Stimulated activated CD8-positive, alpha-beta memory T cell treated with anti-CD3 and anti-CD28 coated beads, Interleukin-4, amount 100 ng/mL, for 4 hours (primary cell): Measurements from ENCODE around the gene LARP4B.
"Not testable (repeated sequence)": the region's sequence is repeated elsewhere in the genome, so short reads cannot be mapped to it uniquely, and the experiment has no call there.

Experiments used
- DNase-seq, 2 donors: peaks; one replicate each; pipeline ENCODE4 v3.0.0-alpha.2; 2020; ENCODE audit warnings: low read depth in 2 of 2, low spot score in 1 of 2

Gene LARP4B

DNA sequence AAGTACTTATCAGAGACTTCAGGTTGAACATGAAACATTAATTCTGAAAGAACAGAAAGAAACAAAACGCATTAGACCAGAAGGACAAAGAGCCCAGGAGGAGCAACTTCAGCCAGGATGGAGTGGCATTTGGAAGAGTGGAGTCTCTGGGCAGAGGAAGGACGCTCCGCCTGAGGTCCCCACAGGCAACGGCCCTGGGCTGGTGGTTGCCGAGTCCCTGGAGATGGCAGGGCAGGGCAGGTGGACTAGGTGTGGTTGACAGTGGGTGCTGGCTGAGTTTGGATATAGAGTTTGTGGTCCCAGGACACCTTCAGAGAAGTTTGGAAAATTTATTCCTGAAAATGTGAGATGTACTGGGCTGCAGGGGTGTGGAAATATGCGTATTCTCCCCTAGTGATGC is 27.4 kb upstream of the LARP4B start:
- DNase-seq, result no peak

DNA sequence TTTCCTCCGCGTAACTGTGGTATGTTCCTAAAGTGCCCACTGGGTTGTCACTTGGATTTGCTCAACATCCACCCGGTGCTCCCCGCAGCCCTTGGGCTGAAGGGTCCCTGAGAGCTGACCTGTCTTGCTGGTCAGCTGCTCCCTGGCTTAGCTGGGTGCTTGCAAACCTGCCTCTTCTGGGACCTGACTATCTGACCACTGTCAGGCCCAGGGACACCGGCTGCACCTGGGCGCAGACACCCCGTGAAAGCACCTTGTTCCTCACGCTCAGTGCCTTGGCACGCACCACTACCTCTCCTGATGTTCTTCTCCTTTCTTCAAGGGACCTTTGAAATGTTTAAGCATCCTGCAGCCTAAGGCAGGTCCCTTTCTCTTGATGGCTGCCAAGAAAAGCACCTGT is 26.6 kb upstream of the LARP4B start:
- DNase-seq, result no peak

DNA sequence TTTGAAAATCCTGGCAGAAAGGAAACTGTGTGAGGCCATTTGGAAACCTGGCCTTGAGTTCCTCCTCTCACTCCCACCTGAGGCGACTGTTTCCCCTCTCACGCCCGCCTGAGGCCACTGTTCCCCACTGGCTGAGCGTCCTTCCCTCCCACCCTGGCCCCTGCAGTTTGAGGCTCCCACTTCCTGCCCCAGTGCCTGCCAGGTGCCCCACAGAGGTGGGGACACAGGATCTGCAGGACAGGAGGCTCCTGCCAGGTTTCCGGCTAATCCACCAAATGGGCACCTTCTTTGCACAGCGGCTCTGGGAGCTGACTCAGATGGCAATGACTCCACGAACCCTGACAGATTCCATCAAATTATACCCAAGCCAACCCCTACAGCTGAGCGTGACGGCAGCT is 24.3 kb upstream of the LARP4B start:
- no peak for DNase-seq

DNA sequence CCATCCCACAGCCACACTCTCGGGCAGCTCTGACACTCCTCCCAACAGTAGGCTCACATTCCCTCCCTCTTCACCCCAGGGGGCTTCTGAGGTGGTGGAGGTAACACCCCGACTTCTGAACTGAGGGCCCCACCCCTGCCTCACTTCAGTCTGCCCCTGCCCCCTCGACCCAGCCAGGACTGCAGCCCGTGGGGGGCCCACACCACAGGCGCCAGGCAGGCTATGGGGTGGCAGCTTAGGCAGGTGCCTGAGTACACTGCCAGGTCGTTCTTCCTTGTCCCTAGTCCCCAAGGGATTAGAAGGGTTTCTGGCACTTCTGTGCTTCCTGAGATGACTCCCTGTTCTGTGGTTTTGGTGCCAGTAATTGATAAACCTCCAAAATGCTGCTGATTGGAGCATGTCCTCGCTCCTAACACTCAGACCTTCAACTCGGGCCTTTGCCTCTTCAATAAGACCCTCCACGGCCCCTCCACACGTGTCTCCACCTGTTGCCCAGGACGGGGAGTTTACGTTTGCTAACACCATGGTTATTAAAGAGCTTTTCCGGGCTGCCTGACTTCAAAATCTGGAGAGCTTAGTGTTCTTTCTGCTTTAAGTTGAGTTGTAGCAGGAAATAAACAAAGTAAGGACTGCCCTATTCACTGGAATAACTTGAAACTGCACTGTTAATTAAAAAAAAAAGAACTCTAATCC is 23.8 kb upstream of the LARP4B start:
- DNase-seq, result no peak

DNA sequence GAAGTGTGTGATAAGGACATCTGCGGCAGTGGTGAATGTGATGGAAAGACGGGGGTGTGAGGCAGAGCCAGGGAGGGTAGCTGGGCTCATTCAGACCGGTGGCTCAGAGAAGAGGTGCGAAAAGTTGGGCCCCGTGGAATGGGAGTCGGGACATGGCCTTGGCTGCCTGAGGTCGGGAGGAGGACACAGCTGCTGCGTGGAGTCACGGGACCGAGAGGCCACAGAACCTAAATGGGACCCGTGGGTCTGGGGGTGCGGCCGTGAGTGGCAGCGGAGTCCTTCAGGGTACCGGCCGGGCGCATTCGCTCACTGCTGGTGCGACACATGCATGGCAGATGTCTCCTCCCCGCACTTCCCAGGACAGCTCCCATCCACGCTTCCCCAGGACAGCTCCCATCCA is 22.9 kb upstream of the LARP4B start:
- DNase-seq, result no peak

DNA sequence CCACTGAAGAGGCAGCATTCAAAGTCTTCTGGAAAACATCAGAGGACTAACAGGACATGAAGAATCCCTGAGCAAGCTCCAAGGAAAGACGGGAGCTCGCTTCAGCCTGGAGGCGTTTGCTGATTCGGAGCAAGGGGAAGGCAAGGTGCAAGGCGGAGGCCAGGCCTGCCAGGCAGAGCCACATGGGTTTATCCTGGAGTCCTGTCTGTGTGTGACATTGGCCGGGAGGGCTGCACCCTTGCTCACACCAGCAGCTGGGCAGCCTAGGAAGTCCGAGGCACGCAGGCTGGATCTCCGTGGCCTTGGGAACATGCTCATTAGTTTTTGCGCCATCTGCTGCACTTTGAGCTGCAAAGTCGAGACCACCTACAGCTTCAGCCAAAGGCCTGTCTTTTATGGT is 22.3 kb upstream of the LARP4B start:
- DNase-seq, result no peak

DNA sequence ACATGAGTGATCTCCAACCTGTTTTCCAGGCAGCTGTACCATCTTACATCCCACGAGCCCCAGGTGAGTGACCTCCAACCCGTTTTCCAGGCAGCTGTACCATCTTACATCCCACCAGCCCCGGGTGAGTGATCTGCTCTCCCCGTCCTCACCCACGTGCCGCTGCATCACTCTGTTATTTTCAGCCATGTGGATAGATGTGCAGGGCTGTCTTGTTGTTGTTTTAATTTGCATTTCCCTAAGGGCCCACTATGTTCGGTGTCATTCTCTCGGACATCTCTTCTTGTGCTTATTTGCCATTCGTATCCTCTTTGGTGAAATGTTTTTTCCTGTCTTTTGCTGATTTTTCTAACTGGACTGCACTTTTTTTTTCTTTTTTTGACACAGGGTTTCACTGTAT is 17.9 kb upstream of the LARP4B start:
- no peak for DNase-seq

DNA sequence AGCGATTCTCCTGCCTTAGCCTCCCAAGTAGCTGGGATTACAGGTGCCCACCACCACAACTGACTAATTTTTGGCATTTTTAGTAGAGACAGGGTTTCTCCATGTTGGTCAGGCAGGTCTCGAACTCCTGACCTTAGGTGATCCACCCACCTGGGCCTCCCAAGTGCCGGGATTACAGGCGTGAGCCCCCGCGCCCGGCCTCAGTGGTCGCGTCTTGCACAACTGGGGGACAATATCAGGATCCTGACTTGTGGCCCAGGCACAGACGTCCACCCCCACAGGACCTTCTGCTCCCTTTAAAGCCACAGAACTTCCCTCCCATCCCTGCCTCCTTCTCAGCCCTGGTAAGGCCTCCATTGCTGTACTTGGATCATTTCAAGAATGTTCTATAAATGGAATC is 16.8 kb upstream of the LARP4B start:
- no peak for DNase-seq

DNA sequence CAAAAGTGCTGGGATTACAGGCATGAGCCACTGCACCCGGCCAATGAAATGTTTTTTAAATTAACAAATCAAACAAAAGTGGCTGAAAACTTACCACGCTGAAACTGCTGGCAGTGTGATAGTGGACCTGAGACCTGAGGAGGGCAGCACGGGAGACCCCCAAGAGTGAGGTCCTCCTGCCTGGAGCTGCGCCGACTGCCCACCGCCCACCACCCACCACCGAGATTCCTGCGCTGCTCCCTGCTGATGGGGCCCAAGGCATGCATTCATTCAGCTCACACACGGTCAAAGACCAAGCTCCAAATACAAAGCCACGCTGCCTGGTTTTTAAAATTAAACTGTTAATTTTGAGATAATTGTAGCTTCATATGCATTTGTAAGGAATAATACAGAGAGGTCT is 16.4 kb upstream of the LARP4B start:
- no peak for DNase-seq

DNA sequence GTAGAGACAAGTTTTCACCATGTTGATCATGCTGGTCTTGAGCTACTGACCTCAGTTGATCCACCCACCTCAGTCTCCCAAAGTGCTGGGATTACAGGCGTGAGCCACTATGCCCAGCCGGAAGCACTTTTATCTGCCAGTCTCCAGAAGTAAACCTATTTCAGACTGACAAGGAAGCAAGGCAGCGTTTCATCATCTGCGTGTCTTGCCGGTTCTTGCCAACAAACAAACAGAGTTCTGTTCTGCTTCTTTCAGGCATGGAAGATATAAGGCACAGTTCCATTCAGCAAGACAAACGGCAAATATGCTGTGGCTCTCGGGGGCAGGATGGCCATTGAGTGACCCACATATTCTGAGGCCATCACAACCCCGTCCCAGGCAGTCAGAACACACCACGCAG is 15.5 kb upstream of the LARP4B start:
- DNase-seq, result no peak

DNA sequence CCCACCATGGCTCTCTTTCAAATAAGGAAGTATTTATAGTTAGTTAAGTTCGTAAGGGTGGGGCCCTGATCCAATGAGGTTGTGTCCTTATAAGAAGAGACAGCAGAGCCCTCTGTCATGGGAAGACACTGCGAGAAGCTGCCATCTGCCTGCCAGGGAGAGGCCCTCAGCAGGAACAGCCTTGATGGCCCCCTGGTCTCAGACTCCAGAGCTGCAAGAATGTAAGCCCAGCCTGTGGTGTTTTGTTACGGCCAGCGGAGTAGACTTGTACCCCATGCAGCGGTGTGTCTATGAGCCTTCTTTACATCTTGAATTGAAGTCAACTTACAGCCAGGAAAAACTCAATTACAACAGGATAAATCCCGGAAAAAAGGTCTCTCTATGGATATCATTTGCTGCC is 14.3 kb upstream of the LARP4B start:
- DNase-seq, result no peak

DNA sequence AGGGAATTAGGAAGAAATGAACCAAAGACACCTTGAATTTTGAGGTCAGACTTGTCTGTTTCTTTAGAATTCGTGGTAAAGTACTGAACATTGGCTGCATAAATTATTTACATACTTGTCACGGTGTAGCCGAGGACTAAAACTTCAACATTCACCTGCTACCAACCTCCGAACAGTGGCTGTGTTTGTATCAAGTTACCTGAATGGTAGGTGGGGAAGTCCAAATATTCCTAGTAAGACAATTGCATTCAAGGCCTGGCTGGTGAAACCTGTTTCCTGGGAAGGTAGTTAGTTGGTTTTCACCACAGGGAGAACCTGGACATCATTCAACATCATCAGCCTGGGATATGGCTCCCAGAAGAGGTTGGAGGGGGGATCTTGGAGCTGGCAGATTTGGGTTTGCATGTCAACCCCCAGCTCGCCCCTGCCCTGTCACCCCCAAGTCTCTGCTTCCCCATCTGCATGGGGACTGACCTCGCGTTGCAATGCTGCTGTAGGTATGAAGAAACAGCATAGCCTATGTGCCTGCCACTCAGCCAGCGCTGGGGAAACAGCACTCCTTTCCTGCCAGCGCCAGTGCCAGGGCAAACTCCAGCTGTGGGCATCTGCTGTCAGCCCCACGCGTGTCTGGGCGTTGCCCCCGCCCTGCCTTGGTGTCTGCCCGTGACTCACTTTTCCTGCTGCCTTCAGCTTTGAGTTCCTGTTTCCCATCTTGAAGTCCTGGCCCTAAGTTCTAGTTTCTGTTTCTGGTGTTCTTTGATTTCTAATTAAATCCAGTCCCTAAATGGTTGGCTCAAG is 12.7 kb upstream of the LARP4B start:
- DNase-seq, result peak in 1 of 2 donors; percentile 17

DNA sequence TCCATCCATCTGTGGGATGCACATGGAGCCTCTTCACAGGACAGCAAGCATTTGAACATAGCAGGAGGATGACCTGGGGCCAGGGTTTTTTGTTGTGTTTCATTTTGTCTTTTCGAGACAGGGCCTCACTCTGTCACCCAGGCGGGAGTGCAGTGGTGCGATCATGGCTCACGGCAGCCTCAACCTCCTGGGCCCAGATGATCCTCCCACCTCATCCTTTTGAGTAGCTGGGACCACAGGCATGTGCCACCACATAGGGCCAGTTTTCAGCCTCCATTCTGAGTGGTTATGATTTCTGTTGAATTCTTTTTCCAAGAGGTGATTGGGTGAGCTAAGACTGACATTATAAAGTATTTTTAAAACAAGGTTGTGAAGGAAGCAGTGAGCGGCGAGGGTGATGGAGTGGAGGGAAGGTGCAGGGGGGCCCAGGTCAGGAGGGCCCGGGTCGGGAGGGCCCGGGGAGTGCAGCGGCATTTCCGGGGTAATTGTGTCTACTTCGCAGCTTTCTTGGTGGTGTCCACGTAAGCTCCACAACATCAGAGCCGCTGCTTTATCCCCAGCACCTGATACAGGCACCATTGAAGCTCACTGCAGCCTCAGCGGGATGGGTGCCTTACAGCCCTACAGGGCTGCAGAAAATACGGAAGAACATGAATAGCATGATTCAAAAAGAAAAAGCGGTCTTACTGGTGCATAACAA is 12.0 kb upstream of the LARP4B start:
- no peak for DNase-seq

DNA sequence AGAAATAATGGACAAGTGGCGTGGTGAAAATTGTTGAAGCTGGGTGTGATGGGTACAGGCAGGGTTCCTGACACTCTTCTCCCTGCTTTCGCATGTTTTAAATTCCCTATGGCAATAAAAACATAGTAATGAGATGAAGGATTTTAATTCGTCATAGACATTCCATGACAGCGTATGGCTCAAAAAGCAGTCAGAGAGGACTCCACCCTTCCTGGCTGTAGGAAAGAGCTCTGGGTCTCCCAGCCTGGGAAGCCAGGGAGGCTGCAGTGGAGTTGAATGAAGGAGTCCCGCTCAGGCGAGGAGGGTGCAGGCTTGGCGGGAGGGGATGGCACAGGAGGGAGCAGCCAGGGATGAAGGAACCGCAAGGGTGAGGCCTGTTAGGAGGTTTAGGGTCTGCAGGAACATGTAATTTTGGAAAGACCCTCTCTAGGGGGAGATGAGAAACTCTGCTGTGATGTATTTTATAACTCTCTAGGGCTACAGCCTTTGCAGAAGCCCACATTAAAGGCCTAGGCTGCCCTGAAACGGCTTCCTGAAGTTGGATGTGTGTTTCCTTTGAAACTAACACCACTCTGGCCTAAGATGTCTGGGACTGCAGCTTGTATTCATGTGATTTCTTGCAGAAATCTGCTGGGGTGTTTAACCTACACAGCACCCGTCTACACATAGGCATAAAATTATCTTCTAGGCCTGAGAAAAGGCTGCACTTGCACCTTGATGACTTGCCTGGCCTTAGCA is 7.6 kb upstream of the LARP4B start:
- DNase-seq, result no peak

DNA sequence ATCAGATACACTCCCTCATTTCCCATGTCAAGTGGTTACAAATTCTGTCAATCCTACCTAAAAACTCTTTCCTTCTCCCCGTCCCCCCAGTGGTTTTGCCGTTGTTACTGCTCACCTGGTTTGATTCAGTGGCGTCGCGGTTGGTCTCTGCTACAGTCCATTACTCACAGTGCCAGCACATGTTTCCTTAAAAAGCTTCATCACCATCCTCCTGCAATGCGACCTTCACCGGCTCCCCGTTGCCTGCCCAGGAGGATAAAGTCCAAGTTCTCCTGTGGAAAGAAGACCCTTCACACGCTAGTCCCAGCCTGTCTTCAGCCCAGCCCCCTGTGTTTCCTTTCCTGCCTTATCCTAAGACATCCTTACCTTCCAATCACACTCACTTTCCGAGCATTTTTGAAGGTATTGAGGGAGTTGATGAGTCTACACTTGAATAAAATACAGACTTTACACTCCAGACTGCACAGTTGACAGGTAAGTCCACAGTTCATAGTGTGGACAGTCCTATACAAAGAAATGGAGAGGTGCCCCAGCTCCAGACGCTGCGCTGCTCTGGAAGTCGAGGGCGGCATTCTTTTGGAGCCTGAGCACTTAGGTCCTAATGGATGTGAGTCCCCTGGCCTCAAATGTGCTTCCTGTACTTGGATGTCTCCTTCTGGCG is 3.4 kb upstream of the LARP4B start:
- DNase-seq, result no peak

DNA sequence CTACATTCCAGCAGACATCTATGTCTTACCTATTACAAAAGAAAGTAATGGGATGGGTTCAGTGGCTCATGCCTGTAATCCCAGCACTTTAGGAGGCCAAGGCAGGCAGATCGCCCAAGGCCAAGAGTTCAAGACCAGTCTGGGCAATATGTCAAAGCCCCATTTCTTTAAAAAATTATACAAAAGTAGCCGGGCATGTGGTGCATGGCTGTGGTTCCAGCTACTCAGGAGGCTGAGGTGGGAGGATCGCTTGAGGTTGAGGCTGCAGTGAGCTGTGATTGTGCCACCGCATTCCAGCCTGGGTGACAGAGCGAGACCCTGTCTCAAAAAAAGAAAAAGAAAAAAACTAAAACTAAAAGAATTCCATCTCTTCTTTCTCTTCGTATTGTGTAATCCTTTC is 2.7 kb upstream of the LARP4B start:
- not testable (repeated sequence) for DNase-seq

DNA sequence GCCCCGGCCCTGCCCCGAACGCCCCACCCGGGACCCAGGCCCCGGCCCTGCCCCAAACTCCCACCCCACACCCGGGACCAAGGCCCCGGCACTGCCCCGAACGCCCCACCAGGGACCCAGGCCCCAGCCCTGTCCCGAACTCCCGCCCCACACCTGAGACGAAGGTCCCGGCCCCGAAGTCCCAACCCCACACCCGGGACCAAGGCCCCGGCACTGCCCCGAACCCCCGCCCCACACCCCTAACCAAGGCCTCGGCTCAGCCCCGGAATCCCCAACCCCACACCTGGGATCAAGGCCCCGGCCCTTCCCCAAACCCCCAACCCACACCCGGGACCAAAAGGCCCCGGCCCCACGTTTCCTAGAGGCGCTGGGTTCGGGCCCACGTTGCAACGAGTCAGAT is 1.1 kb upstream of the LARP4B start:
- DNase-seq, result no peak

DNA sequence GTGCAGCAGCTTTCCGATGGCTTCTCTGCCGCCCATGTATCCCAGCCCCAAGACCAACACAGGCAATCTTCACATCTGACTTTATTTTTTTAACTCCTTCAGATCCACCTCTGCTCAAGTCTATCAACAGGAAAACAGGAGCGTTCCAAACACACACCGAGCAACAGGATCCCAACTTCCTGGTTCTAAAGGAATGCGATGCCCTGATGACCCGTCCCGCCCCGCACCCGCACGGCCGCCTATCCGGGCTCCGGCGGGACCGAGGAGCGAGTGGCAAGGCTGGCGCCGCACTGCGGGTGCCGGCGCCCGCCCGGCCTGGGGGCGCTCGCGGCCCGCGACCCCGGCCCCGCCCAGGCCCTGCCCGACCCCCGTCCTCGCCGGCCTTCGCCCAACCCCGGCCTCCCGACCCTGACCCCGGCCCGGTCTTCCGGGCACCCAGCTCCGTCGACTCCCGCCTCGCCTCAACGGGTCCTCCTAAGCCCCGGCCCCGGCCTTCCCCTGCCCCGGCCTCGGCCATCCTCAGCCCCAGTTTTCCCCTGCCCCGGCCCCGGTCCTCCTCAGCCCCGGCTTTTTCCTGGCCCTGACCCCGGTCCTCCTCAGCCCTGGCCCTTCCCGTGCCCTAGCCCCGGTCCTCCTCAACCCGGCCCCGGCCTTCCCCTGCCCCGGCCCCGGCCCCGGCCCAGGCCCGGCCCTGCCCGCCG is 730 bp downstream of the LARP4B start:
- DNase-seq, result no peak

DNA sequence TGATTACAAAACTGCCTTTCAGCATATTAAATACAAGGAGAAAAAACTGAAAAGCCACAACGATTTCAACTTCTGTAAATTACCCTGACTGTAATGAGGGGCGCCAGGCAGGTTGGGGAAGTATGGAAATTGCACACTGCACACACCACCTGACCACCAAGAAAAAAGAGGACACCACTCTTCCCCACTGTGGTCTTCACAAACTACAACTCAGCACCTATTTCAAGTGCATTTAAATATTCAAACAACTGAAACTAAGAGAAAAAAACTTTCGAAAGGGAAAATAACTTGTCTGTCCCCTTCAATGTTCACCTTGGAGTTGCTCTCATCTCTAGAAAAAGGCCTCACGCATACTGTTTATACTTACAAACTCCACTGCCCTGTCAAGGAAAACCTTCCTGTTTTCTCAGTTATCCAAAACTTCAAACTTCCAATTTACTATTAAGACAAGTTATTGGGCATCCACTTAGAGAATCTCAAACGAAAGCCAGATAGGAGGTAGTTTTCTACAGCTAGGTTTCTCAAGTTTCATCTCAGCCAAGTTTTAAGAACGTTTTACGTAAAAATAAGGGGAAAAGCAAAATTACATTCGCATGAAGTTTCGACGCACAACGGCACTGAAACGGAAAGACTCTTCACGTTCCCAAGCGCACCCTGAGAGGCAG is 1.4 kb downstream of the LARP4B start:
- DNase-seq, result no peak

DNA sequence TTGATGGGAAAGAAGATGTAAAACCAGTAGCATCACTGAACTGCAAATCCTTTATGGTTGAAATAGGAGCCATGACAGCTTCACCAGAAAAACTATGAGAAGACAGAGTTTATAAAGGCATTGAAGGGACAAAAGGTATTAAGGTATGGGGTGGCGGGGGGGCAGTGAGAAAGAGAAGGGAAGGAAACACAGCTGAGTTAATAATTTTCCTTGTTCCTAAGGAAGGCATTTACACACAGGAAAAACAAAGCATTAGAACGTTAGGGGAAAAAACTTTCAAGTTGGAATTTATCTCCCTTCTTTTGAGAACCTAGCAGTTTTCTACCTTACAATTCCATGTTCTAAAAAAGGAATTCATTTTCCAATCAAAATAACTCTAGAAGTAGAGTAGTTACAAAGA is 4.4 kb downstream of the LARP4B start:
- DNase-seq, result no peak
